GM18505 (cell line): ENCODE measurements around the gene C1S.
"Not testable (repeated sequence)": the region's sequence is repeated elsewhere in the genome, so short reads cannot be mapped to it uniquely, and the experiment has no call there.

ENCODE experiments used
- ATAC-seq: cut with Tn5 transposase; IDR thresholded peaks from one replicate; pipeline ENCODE4 v1.9.1; 2021; ENCODE audit not compliant: unreplicated experiment
- POLR2A ChIP-seq: IDR thresholded peaks from 4 replicates; pipeline ENCODE4 v1.6.1; 2011; ENCODE audit warnings: borderline replicate concordance; ENCODE audit not compliant: insufficient read depth, insufficient read length; ENCODE audit errors: extremely low read depth

The C1S gene

GRCh38 chr12:7032990-7033389 lies 27.5 kb upstream of the C1S start:
- no peak for TF ChIP-seq POLR2A
- ATAC-seq: no peak

DNA sequence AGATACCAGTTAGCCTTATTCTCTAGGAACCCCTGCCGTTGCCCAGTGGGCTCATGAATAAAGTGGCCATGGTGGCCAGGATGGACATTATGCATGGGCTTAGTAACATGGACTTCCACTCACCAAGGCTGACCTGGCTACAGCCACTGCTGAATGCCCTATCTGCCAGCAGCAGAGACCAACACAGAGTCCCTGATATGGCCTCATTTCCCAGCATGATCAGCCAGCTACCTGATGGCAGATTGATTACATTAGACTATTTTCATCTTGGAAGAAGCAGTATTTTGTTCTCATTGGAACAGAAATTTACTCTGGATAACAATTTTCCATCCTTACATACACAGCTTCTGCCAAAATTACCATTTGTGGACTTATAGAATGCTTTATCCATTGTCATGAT lies 26.1 kb upstream of the C1S start:
- no peak for ATAC-seq
- TF ChIP-seq POLR2A: no peak

DNA sequence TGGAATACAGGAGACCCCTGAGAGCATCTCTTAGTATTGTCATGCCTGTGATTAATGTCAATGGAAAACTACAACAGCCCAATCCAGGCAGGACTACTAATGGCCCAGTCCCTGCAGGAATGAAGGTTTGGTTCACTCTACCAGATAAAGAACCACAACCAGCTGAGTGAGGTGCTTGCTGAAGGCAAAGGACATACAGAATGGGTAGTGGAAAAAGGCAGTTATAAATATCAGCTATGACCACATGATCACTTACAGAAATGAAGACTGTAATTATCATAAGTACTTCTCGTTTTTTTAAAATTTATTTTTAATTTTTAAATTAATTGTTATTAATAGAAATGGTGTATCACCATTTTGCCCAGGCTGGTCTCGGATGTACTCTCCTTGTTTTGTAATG lies 25.1 kb upstream of the C1S start:
- no peak for TF ChIP-seq POLR2A
- ATAC-seq: no peak

DNA sequence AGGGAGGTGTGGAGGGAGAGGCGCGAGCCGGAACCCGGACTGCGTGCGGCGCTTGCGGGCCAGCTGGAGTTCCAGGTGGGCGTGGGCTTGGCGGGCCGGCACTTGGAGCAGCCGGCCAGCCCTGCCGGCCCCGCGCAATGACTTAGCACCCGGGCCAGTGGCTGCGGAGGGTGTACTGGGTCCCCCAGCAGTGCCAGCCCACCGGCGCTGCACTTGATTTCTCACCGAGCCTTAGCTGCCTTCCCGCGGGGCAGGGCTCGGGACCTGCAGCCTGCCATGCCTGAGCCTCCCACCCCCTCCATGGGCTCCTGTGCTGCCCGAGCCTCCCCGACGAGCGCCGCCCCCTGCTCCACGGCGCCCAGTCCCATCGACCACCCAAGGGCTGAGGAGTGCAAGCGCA lies 23.1 kb upstream of the C1S start:
- not testable (repeated sequence) for ATAC-seq

- TF ChIP-seq POLR2A: no peak
- no peak for ATAC-seq
Measured at GRCh38 chr12:7038591-7038990, 21.9 kb upstream of the C1S start.

DNA sequence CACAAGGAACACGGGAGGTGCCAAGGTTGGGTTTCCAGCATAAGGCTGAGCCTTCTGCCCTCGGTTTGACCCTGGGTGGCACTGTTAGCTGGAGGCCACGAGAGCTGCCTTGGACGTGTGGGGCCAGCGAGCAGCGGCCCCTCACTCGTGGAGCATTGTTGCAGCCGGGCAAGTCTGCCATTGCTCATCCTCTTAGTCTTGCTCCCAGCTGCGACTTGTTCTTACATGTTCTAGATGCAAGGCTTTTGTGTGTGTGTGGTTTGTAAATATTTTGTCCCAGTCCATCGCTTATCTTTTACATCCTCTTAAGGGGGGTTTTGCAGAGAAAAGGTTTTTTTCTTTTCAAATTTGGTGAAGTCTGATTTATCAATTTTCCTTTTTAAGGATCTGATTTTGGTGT lies 21.1 kb upstream of the C1S start:
- ATAC-seq: no peak
- no peak for TF ChIP-seq POLR2A

- ATAC-seq: no peak
- TF ChIP-seq POLR2A: no peak
Measured at GRCh38 chr12:7042842-7043241, 17.7 kb upstream of the C1S start.

GRCh38 chr12:7045913-7046312 lies 14.6 kb upstream of the C1S start:
- no peak for TF ChIP-seq POLR2A
- ATAC-seq: no peak

GRCh38 chr12:7046383-7047105 lies 14.0 kb upstream of the C1S start:
- no peak for ATAC-seq

DNA sequence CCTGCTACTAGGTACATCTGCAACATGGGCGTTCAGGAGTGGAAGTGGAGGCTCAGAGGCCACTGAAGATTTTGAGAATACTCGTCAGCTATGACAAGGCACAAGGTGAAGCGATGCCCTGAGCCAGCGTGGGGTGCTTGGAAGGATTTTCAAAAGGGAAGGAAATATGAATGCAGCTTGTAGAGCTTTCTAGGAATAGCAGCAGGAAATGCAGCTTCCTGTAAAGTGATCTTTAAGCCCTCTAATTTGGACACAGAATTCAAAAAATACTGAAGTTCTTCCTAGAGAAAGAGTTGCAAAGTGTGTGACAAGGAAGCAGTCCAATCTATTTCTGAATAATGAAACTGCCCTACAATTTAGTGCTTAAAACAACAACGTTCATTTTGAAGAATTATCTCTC lies 13.2 kb upstream of the C1S start:
- ATAC-seq: no peak
- no peak for TF ChIP-seq POLR2A

More at GRCh38 chr12:7046383-7047105, 14.0 kb upstream of the C1S start:
- no peak for TF ChIP-seq POLR2A

DNA sequence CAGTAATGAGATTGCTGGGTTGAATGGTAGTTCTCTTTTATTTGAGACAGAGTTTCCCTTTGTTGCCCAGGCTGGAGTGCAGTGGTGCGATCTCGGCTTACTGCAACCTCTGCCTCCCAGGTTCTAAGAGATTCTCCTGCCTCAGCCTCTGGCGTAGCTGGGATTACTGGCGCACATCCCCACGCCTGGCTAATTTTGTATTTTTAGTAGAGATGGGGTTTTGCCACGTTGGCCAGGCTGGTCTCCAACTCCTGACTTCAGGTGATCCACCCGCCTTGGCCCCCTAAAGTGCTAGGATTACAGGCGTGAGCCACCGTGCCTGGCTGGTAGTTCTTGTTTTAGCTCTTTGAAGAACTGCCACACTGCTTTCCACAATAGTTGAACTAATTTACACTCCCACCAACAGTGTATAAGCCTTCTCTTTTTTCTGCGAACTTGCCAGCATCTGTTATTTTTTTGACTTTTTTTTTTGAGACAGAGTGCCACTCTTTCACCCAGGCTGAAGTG lies 11.0 kb upstream of the C1S start:
- not testable (repeated sequence) for ATAC-seq

GRCh38 chr12:7049973-7050372 lies 10.5 kb upstream of the C1S start:
- not testable (repeated sequence) for ATAC-seq

- TF ChIP-seq POLR2A: no peak
- ATAC-seq: no peak
Measured at GRCh38 chr12:7054925-7055324, 5.6 kb upstream of the C1S start.

GRCh38 chr12:7055736-7056135 lies 4.8 kb upstream of the C1S start:
- ATAC-seq: not testable (repeated sequence)

GRCh38 chr12:7058163-7058845 lies 2.2 kb upstream of the C1S start:
- no peak for TF ChIP-seq POLR2A
- no peak for ATAC-seq
